Neural crest cell (in vitro differentiated cells): Measurements from ENCODE around the gene KLF5. TPM values are rescaled to one million over a fixed set of nuclear protein-coding genes. Genes with fewer than 3 reads are reported as not detected.

Experiments used
- DNase-seq: peaks from one replicate; pipeline ENCODE4 v3.0.0; 2021; ENCODE audit warnings: low read depth, mixed read lengths, low spot score
- H3K27ac Mint-ChIP-seq: one replicate; pipeline ENCODE4 v1.8.0; 2021; ENCODE audit warnings: mild to moderate bottlenecking, mixed read lengths; ENCODE audit not compliant: unreplicated experiment
- H3K27me3 Mint-ChIP-seq: 2 replicates; pipeline ENCODE4 v1.8.0; 2021; ENCODE audit warnings: low read depth, mild to moderate bottlenecking, mixed read lengths
- H3K36me3 Mint-ChIP-seq: 2 replicates; pipeline ENCODE4 v1.8.0; 2021; ENCODE audit warnings: low read depth, mild to moderate bottlenecking, mixed read lengths
- H3K4me1 Mint-ChIP-seq: 2 replicates; pipeline ENCODE4 v1.8.0; 2021; ENCODE audit warnings: mixed read lengths
- H3K4me3 Mint-ChIP-seq: one replicate; pipeline ENCODE4 v1.8.0; 2021; ENCODE audit warnings: mild to moderate bottlenecking, mixed read lengths
- H3K9me3 Mint-ChIP-seq: 2 replicates; pipeline ENCODE4 v1.8.0; 2021; ENCODE audit warnings: mixed read lengths
- long read RNA-seq: library from polyadenylated mRNA; unstranded; transcript quantifications from one replicate; pipeline ENCODE4 v2.0.0, GENCODE V29; 2020
- total RNA-seq: library from RNA; stranded (reverse); gene quantifications from 2 replicates; pipeline ENCODE4 v1.2.1, GENCODE V29; 2021
- TF ChIP-seq, protein P1 (sequence below): fragments of 200-600 bp; sonication (generic); conservative IDR thresholded peaks from 2 replicates; pipeline ENCODE4 v1.5.0; 2021; ENCODE audit warnings: antibody characterized with exemption, mild to moderate bottlenecking

Gene KLF5
- 0.44 and 0.68 TPM in 2 replicates for total RNA-seq
- long read RNA-seq, result 0 reads

DNA sequence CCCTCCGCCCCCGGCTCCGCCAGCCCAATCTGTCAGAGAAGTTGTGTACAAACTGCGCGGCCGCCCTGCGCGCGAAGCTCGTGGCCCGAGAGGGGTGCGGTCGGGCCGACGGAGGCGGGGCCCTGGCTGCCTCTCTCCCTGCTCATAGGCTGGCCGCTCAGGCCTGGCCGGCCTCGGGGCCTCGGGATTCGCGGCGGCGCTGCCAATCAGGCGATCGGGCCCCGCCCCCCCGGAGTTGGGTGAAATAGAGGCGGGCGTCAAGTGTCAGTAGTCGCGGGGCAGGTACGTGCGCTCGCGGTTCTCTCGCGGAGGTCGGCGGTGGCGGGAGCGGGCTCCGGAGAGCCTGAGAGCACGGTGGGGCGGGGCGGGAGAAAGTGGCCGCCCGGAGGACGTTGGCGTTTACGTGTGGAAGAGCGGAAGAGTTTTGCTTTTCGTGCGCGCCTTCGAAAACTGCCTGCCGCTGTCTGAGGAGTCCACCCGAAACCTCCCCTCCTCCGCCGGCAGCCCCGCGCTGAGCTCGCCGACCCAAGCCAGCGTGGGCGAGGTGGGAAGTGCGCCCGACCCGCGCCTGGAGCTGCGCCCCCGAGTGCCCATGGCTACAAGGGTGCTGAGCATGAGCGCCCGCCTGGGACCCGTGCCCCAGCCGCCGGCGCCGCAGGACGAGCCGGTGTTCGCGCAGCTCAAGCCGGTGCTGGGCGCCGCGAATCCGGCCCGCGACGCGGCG, at the start of gene KLF5:
KLF5 (plus strand) TSS at position 270 of the 724 bp plus-strand sequence; CDS start at position 593, 323 bp downstream.
- peak; percentile 91 for DNase-seq
- H3K27ac Mint-ChIP-seq, result no peak within 1 kb of the TSS
- TF ChIP-seq, protein P1, sequence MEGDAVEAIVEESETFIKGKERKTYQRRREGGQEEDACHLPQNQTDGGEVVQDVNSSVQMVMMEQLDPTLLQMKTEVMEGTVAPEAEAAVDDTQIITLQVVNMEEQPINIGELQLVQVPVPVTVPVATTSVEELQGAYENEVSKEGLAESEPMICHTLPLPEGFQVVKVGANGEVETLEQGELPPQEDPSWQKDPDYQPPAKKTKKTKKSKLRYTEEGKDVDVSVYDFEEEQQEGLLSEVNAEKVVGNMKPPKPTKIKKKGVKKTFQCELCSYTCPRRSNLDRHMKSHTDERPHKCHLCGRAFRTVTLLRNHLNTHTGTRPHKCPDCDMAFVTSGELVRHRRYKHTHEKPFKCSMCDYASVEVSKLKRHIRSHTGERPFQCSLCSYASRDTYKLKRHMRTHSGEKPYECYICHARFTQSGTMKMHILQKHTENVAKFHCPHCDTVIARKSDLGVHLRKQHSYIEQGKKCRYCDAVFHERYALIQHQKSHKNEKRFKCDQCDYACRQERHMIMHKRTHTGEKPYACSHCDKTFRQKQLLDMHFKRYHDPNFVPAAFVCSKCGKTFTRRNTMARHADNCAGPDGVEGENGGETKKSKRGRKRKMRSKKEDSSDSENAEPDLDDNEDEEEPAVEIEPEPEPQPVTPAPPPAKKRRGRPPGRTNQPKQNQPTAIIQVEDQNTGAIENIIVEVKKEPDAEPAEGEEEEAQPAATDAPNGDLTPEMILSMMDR, result no peak
- peaks cover 25% of the 10 kb centered on the region for H3K4me1 Mint-ChIP-seq
- no peaks in the 10 kb centered on the region for H3K9me3 Mint-ChIP-seq
- peak within 1 kb of the TSS; percentile 91 for H3K4me3 Mint-ChIP-seq
- H3K27me3 Mint-ChIP-seq, result peaks cover 79% of the 10 kb centered on the region
- H3K36me3 Mint-ChIP-seq, result no peaks in the 10 kb centered on the region

DNA sequence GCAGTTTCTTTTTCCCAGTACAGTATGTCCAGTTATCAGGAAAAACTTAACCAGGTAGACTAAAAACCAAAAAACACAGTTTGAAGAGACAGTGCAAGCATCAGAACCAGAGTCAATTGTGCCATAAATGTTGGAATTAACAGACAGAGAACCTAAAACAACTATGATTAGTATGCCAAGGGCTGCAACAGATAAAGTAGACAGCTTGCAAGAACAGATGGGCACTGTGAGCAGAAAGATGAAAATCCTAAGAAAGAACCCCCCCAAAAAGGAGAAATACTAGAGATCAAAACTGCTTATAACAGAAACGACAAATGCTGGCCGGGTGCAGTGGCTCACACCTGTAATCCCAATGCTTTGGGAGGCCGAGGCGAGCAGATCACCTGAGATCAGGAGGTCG, 47.1 kb upstream of the KLF5 start:
- DNase-seq, result no peak
- TF ChIP-seq, protein P1, result no peak
- H3K4me3 Mint-ChIP-seq, result no peak overlapping the region
- H3K27me3 Mint-ChIP-seq, result no peaks in the 10 kb centered on the region
- H3K4me1 Mint-ChIP-seq, result no peaks in the 10 kb centered on the region
- H3K9me3 Mint-ChIP-seq, result no peaks in the 10 kb centered on the region
- H3K36me3 Mint-ChIP-seq, result peaks cover 15% of the 10 kb centered on the region
- H3K27ac Mint-ChIP-seq, result peak overlapping the region; percentile 43

DNA sequence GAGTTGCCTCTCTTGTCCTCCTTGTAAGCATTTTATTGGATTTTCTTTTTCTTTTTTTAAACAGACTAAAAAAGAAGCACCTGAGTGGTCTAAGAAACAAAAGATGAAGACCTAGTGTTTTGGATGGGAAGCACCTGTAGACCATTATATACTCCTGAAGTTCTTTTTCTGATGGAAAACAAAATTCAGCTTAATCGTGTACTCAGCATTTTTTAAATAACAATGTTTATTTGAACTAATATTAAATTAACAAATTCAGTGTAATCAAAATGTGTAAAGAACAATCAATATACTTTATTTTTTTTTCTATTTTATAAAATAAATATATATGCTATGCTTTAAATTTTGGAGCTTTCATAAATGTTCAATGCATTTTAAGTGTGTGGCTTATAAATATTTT, 43.0 kb upstream of the KLF5 start:
- TF ChIP-seq, protein P1, result no peak
- no peaks in the 10 kb centered on the region for H3K9me3 Mint-ChIP-seq
- no peak overlapping the region for H3K27ac Mint-ChIP-seq
- no peaks in the 10 kb centered on the region for H3K4me1 Mint-ChIP-seq
- no peak overlapping the region for H3K4me3 Mint-ChIP-seq
- peaks cover 18% of the 10 kb centered on the region for H3K36me3 Mint-ChIP-seq
- DNase-seq, result no peak
- no peaks in the 10 kb centered on the region for H3K27me3 Mint-ChIP-seq

DNA sequence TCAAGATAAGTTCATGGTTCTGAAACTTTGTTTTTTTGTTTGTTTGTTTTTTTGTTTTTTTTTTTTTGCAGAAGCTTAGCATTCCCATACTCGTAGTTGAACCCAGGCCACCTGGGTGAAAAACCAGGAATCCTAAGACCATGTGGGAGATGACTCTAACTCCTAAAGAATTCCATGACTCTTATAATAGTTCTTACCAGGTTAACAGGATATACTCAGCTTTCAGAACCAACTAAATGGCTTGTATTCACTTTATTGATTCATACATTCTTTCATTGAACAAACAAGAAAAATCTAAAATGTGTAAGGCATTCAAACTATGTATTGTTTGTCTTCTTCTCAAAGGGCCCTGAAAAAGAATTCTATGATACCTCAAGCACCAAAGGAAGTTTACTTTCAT, 40.5 kb upstream of the KLF5 start:
- Mint-ChIP-seq H3K36me3 (peaks cover 13% of the 10 kb centered on the region), H3K27ac (no peak overlapping the region), H3K27me3 (no peaks in the 10 kb centered on the region), H3K4me3 (no peak overlapping the region), H3K9me3 (no peaks in the 10 kb centered on the region), H3K4me1 (no peaks in the 10 kb centered on the region)
- no peak for DNase-seq
- TF ChIP-seq, protein P1, result no peak

DNA sequence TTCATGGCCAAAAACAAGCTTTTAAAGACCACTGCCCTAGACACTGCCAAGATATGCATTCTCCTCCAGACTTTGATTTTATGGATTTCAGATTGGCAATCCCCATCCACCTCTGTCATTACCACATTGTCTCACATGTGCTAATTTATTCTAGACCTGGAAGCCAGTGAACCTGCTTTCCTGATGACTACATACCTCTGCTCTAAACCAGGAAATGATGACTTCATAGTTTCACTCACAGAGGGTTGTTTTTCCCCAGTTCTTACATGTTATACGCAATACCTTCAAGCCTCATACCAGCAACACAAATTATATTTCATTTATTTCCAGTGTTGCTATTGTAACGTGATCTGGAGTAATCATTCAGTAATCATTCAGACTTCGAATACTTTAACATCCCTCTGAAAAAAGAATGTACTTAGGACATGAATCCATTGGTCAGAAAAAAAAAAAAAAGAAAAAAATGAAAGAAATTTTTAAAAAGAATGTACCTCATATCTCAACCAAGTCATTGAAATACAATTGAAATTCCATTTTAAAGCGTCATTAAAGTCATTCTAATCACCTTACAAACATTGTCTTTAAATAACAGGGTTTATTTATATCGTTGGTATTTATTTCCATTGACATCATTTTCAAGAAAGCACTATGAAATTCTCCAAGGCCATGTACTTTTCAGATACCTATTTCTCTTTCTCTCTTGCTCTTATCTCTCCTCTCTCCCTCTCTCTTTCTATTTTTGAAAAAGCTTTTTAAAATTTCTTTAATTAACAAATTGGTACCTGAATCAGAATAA, 33.4 kb upstream of the KLF5 start:
- DNase-seq, result no peak
- H3K4me1 Mint-ChIP-seq, result no peaks in the 10 kb centered on the region
- H3K27me3 Mint-ChIP-seq, result no peaks in the 10 kb centered on the region
- TF ChIP-seq, protein P1, result no peak
- H3K36me3 Mint-ChIP-seq, result peaks cover 4% of the 10 kb centered on the region
- H3K27ac Mint-ChIP-seq, result no peak overlapping the region
- no peak overlapping the region for H3K4me3 Mint-ChIP-seq
- H3K9me3 Mint-ChIP-seq, result no peaks in the 10 kb centered on the region
